SK-N-SH treated with all-trans-retinoic acid at 6 μM for 48 hours (cell line): ENCODE results near the gene DMD.

ENCODE experiments used
- GLIS3 ChIP-seq: fragments of 250-450 bp; sonication (Bioruptor Pico); IDR thresholded peaks from 2 replicates; pipeline ENCODE4 v1.5.0; 2020; ENCODE audit warnings: mild to moderate bottlenecking, moderate library complexity
- ISL1 ChIP-seq: fragments of 250-450 bp; sonication (Bioruptor Pico); IDR thresholded peaks from 2 replicates; pipeline ENCODE4 v2.1.2; 2022; ENCODE audit warnings: mild to moderate bottlenecking, moderate library complexity
- POU6F1 ChIP-seq: fragments of 250-450 bp; sonication (Bioruptor Pico); IDR thresholded peaks from 2 replicates; pipeline ENCODE4 v1.8.0; 2021; ENCODE audit warnings: low read depth, mild to moderate bottlenecking, moderate library complexity, borderline replicate concordance
- PPARA ChIP-seq: fragments of 250-450 bp; sonication (Bioruptor Pico); IDR thresholded peaks from 2 replicates; pipeline ENCODE4 v1.5.0; 2020; ENCODE audit warnings: mild to moderate bottlenecking, borderline replicate concordance
- SNAI2 ChIP-seq: fragments of 250-450 bp; sonication (Bioruptor Pico); IDR thresholded peaks from 2 replicates; pipeline ENCODE4 v1.5.0; 2020; ENCODE audit warnings: mild to moderate bottlenecking, moderate library complexity
- ZC3H10 ChIP-seq: fragments of 250-450 bp; sonication (Bioruptor Pico); IDR thresholded peaks from 2 replicates; pipeline ENCODE4 v1.5.1; 2021; ENCODE audit warnings: mild to moderate bottlenecking, moderate library complexity
- ZFP30 ChIP-seq: fragments of 450-650 bp; formaldehyde crosslinking; IDR thresholded peaks from 2 replicates; pipeline ENCODE4 v1.5.0; 2022; ENCODE audit warnings: mild to moderate bottlenecking, moderate library complexity
- TF ChIP-seq, protein P1 (sequence below): fragments of 250-450 bp; sonication (Bioruptor Pico); IDR thresholded peaks from 2 replicates; pipeline ENCODE4 v1.5.1; 2020; ENCODE audit warnings: low read depth, mild to moderate bottlenecking, moderate library complexity
- TF ChIP-seq, protein P2 (sequence below): fragments of 250-450 bp; sonication (Bioruptor Pico); IDR thresholded peaks from 2 replicates; pipeline ENCODE4 v1.5.0; 2020; ENCODE audit warnings: mild to moderate bottlenecking, moderate library complexity
- TF ChIP-seq, protein P3 (sequence below): fragments of 250-450 bp; sonication (Bioruptor Pico); IDR thresholded peaks from 2 replicates; pipeline ENCODE4 v1.5.1; 2021; ENCODE audit warnings: mild to moderate bottlenecking, moderate library complexity
- TF ChIP-seq, protein P4 (sequence below): fragments of 250-450 bp; sonication (Bioruptor Pico); IDR thresholded peaks from 2 replicates; pipeline ENCODE4 v1.8.0; 2020; ENCODE audit warnings: mild to moderate bottlenecking, moderate library complexity, borderline replicate concordance

DNA sequence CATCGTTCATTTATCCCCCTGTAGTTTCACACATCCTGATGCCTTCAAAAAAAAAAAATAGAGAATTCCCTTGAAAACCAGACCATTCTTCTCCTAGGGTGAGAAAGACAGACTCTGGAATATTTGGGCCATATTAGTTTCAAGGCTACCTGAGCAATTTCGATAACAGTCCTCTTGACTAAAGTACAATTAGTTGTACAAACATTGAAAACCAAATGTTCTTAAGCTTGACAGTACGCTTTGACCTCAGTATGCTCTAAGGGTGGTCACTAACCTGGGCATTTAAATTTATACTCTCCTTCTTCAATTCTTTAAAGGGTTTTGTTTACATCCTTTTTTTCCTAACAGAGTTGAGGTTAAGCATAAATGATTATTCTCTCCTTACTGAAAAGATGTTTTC, 1774.9 kb downstream of the DMD start:
- TF ChIP-seq, protein P1, sequence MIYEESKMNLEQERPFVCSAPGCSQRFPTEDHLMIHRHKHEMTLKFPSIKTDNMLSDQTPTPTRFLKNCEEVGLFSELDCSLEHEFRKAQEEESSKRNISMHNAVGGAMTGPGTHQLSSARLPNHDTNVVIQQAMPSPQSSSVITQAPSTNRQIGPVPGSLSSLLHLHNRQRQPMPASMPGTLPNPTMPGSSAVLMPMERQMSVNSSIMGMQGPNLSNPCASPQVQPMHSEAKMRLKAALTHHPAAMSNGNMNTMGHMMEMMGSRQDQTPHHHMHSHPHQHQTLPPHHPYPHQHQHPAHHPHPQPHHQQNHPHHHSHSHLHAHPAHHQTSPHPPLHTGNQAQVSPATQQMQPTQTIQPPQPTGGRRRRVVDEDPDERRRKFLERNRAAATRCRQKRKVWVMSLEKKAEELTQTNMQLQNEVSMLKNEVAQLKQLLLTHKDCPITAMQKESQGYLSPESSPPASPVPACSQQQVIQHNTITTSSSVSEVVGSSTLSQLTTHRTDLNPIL (CRISPR knock-in tag) = no peak
- TF ChIP-seq ZFP30 (CRISPR knock-in tag) = no peak
- TF ChIP-seq, protein P2, sequence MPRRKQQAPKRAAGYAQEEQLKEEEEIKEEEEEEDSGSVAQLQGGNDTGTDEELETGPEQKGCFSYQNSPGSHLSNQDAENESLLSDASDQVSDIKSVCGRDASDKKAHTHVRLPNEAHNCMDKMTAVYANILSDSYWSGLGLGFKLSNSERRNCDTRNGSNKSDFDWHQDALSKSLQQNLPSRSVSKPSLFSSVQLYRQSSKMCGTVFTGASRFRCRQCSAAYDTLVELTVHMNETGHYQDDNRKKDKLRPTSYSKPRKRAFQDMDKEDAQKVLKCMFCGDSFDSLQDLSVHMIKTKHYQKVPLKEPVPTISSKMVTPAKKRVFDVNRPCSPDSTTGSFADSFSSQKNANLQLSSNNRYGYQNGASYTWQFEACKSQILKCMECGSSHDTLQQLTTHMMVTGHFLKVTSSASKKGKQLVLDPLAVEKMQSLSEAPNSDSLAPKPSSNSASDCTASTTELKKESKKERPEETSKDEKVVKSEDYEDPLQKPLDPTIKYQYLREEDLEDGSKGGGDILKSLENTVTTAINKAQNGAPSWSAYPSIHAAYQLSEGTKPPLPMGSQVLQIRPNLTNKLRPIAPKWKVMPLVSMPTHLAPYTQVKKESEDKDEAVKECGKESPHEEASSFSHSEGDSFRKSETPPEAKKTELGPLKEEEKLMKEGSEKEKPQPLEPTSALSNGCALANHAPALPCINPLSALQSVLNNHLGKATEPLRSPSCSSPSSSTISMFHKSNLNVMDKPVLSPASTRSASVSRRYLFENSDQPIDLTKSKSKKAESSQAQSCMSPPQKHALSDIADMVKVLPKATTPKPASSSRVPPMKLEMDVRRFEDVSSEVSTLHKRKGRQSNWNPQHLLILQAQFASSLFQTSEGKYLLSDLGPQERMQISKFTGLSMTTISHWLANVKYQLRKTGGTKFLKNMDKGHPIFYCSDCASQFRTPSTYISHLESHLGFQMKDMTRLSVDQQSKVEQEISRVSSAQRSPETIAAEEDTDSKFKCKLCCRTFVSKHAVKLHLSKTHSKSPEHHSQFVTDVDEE = no peak
- TF ChIP-seq POU6F1 = no peak
- TF ChIP-seq, protein P3, sequence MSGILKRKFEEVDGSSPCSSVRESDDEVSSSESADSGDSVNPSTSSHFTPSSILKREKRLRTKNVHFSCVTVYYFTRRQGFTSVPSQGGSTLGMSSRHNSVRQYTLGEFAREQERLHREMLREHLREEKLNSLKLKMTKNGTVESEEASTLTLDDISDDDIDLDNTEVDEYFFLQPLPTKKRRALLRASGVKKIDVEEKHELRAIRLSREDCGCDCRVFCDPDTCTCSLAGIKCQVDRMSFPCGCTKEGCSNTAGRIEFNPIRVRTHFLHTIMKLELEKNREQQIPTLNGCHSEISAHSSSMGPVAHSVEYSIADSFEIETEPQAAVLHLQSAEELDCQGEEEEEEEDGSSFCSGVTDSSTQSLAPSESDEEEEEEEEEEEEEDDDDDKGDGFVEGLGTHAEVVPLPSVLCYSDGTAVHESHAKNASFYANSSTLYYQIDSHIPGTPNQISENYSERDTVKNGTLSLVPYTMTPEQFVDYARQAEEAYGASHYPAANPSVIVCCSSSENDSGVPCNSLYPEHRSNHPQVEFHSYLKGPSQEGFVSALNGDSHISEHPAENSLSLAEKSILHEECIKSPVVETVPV = no peak
- TF ChIP-seq SNAI2 (CRISPR knock-in tag) = no peak
- no peak for TF ChIP-seq ISL1 (CRISPR knock-in tag)
- TF ChIP-seq ZC3H10 (CRISPR knock-in tag) = no peak
- TF ChIP-seq, protein P4, sequence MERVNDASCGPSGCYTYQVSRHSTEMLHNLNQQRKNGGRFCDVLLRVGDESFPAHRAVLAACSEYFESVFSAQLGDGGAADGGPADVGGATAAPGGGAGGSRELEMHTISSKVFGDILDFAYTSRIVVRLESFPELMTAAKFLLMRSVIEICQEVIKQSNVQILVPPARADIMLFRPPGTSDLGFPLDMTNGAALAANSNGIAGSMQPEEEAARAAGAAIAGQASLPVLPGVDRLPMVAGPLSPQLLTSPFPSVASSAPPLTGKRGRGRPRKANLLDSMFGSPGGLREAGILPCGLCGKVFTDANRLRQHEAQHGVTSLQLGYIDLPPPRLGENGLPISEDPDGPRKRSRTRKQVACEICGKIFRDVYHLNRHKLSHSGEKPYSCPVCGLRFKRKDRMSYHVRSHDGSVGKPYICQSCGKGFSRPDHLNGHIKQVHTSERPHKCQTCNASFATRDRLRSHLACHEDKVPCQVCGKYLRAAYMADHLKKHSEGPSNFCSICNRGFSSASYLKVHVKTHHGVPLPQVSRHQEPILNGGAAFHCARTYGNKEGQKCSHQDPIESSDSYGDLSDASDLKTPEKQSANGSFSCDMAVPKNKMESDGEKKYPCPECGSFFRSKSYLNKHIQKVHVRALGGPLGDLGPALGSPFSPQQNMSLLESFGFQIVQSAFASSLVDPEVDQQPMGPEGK (CRISPR knock-in tag) = no peak
- no peak for TF ChIP-seq GLIS3 (CRISPR knock-in tag)
- TF ChIP-seq PPARA (CRISPR knock-in tag) = no peak
